ENCODE data around the gene NRROS. TPM values are rescaled to one million over a fixed set of nuclear protein-coding genes. Genes with fewer than 3 reads are reported as not detected.
A peak's percentile ranks its signal among the peaks of the same experiment; 100 is the strongest.

NRROS gene
- total and polyA plus RNA-seq, 2 of the 13 experiments (the other 11 are each of a cell fraction or from before 2014, with no cell fraction given) = not detected

DNA sequence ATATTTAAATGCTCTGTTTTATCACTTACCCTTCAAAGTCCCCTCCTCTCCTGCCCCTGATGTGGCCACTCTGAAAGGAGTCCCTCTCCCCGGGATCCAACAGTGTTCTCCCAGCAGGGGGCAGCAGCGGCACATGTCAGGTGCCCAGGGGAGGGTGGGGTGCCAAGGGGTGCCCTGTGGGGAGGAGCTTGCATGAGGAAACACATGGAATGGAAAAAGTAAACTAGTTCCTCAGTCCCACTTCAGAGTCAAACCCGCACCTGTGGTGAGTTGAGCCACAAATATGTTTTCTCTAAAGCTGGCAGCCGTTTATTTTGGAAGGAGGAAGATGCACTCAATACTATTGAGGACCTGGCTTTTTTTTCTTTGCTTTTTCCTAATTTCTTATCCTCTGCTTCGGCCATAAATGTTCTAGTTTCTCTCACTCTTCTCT lies 30.1 kb upstream of the NRROS start (continued):
- TF ChIP-seq ZNF740 (CRISPR knock-in tag; IDR thresholded peaks at IDR 0.05) (no peak), DR1 (CRISPR knock-in tag; IDR thresholded peaks at IDR 0.05) (no peak), GATA4 (IDR thresholded peaks at IDR 0.05; ENCODE audit: borderline replicate concordance, low read depth) (no peak), ZFP36L2 (CRISPR knock-in tag; IDR thresholded peaks at IDR 0.05) (no peak), NR2F1 (CRISPR knock-in tag; IDR thresholded peaks at IDR 0.05) (no peak), ZFX (CRISPR knock-in tag; IDR thresholded peaks at IDR 0.05; ENCODE audit: low read depth) (no peak), ZNF644 (CRISPR knock-in tag; IDR thresholded peaks at IDR 0.05; ENCODE audit: low read depth) (no peak), ZIK1 (CRISPR knock-in tag; IDR thresholded peaks at IDR 0.05; ENCODE audit: borderline replicate concordance, low read depth) (no peak), ZNF75D (CRISPR knock-in tag; IDR thresholded peaks at IDR 0.05; ENCODE audit: borderline replicate concordance) (no peak), PATZ1 (CRISPR knock-in tag; IDR thresholded peaks at IDR 0.05) (peak; percentile 93), ZKSCAN8 (CRISPR knock-in tag; IDR thresholded peaks at IDR 0.05; ENCODE audit: borderline replicate concordance) (no peak), FIP1L1 (IDR thresholded peaks at IDR 0.05; ENCODE audit: borderline replicate concordance, insufficient read depth, low read depth, low read length) (no peak), HMGXB4 (CRISPR knock-in tag; IDR thresholded peaks at IDR 0.05; ENCODE audit: borderline replicate concordance in 1 of 2, low read depth in 1 of 2) (peak in 1 of 2 experiments; percentile 50; a peak in 1 of 4 replicates), TGIF2 (CRISPR knock-in tag; IDR thresholded peaks at IDR 0.05) (no peak), TAF15 (IDR thresholded peaks at IDR 0.05; ENCODE audit: low read depth, low read length, poor library complexity, severe bottlenecking) (no peak), NCOR1 (IDR thresholded peaks at IDR 0.05; ENCODE audit: borderline replicate concordance, low read length) (no peak), SP5 (CRISPR knock-in tag; IDR thresholded peaks at IDR 0.05; ENCODE audit: borderline replicate concordance, low read depth) (no peak), TAF1 (CRISPR knock-in tag; IDR thresholded peaks at IDR 0.05) (no peak), ZNF20 (CRISPR knock-in tag; IDR thresholded peaks at IDR 0.05) (no peak)
- TF ChIP-seq, protein P1, sequence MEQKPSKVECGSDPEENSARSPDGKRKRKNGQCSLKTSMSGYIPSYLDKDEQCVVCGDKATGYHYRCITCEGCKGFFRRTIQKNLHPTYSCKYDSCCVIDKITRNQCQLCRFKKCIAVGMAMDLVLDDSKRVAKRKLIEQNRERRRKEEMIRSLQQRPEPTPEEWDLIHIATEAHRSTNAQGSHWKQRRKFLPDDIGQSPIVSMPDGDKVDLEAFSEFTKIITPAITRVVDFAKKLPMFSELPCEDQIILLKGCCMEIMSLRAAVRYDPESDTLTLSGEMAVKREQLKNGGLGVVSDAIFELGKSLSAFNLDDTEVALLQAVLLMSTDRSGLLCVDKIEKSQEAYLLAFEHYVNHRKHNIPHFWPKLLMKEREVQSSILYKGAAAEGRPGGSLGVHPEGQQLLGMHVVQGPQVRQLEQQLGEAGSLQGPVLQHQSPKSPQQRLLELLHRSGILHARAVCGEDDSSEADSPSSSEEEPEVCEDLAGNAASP (CRISPR knock-in tag; IDR thresholded peaks at IDR 0.05; ENCODE audit: borderline replicate concordance) = no peak
- TF ChIP-seq, protein P2, sequence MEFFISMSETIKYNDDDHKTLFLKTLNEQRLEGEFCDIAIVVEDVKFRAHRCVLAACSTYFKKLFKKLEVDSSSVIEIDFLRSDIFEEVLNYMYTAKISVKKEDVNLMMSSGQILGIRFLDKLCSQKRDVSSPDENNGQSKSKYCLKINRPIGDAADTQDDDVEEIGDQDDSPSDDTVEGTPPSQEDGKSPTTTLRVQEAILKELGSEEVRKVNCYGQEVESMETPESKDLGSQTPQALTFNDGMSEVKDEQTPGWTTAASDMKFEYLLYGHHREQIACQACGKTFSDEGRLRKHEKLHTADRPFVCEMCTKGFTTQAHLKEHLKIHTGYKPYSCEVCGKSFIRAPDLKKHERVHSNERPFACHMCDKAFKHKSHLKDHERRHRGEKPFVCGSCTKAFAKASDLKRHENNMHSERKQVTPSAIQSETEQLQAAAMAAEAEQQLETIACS (CRISPR knock-in tag; IDR thresholded peaks at IDR 0.05) = no peak

Data from HepG2 (cell line).